Thoracic aorta (tissue), 2 donors: Measurements from ENCODE around the gene ATP6V1F. TPM values are rescaled to one million over a fixed set of nuclear protein-coding genes. Genes with fewer than 3 reads are reported as not detected.
A peak's percentile ranks its signal among the peaks of the same experiment; 100 is the strongest.
"Not testable (repeated sequence)": the region's sequence is repeated elsewhere in the genome, so short reads cannot be mapped to it uniquely, and the experiment has no call there.

Experiments used
- ATAC-seq: fragments of 150-250 bp; one replicate; pipeline ENCODE4 v1.8.0; 2017; ENCODE audit warnings: low read depth; ENCODE audit not compliant: insufficient number of reproducible peaks, low FRiP score
- DNase-seq: peaks from one replicate; pipeline ENCODE4 v3.0.0-alpha.2; 2020; ENCODE audit warnings: low spot score
- H3K27ac ChIP-seq, 2 donors: fragments of 200-600 bp; sonication (generic); 1 replicate in 1 of 2; 2 replicates in 1 of 2; pipeline ENCODE4 v1.5.1; 2016; ENCODE audit warnings: mild to moderate bottlenecking in 2 of 2, moderate library complexity in 2 of 2
- H3K27me3 ChIP-seq: fragments of 200-600 bp; sonication (generic); replicated peaks from 2 replicates; pipeline ENCODE4 v1.6.0; 2016; ENCODE audit warnings: mild to moderate bottlenecking; ENCODE audit not compliant: insufficient read depth
- H3K36me3 ChIP-seq: fragments of 200-600 bp; sonication (generic); one replicate; pipeline ENCODE4 v1.5.1; 2016
- H3K4me1 ChIP-seq, 2 donors: fragments of 200-600 bp; sonication (generic); 1 replicate in 1 of 2; 2 replicates in 1 of 2; pipeline versions ENCODE4 v1.5.1 to v1.6.0; 2016; ENCODE audit warnings: low read depth in 2 of 2, mild to moderate bottlenecking in 1 of 2; ENCODE audit not compliant: control insufficient read depth in 1 of 2
- H3K4me3 ChIP-seq: fragments of 200-600 bp; sonication (generic); 2 replicates; pipeline ENCODE4 v1.5.1; 2016; ENCODE audit warnings: mild to moderate bottlenecking
- H3K9me3 ChIP-seq: fragments of 200-600 bp; sonication (generic); 2 replicates; pipeline ENCODE4 v1.5.1; 2016
- CTCF ChIP-seq: fragments of 200-600 bp; sonication (generic); IDR thresholded peaks from one replicate; pipeline ENCODE4 v1.5.1; 2019; ENCODE audit warnings: antibody characterized with exemption
- total RNA-seq, 2 donors: library from RNA; depleted of rRNA; stranded (reverse); fragments of >200 nt; gene quantifications; one replicate each; pipeline versions ENCODE4 v1.1.0 to v1.2.3, GENCODE V29; 2016

ATP6V1F gene
- total RNA-seq, 2 donors from 2014 or later: 73.6 to 96.0 TPM

- Histone ChIP-seq H3K36me3 (no peaks in the 10 kb centered on the region), H3K27me3 (no peaks in the 10 kb centered on the region), H3K9me3 (no peaks in the 10 kb centered on the region), H3K4me1 (peaks cover 0 to 13% of the 10 kb centered on the region in 2 donors), H3K4me3 (peak overlapping the region; percentile 63), H3K27ac (no peak overlapping the region)
- ATAC-seq (no peak), DNase-seq (no peak)
- no peak for TF ChIP-seq CTCF
Observed at GRCh38 chr7:128909625-128910568, 47.2 kb downstream of the ATP6V1F start.

- no peak for TF ChIP-seq CTCF
- no peak for DNase-seq
- Histone ChIP-seq H3K4me1 (peaks cover 4 to 18% of the 10 kb centered on the region in 2 donors), H3K9me3 (no peaks in the 10 kb centered on the region), H3K27me3 (no peaks in the 10 kb centered on the region), H3K36me3 (no peaks in the 10 kb centered on the region), H3K27ac (no peak within 1 kb of the TSS), H3K4me3 (peak within 1 kb of the TSS; percentile 63)
- ATAC-seq: no peak
Observed at GRCh38 chr7:128910569-128910945, 47.9 kb downstream of the ATP6V1F start, which contains the start of gene KCP. Gene KCP, minus strand, starts transcription at chr7:128910709. Its CDS starts 33 bp downstream, at chr7:128910676.

- Histone ChIP-seq H3K36me3 (no peaks in the 10 kb centered on the region), H3K27me3 (no peaks in the 10 kb centered on the region), H3K9me3 (no peaks in the 10 kb centered on the region), H3K27ac (no peak overlapping the region), H3K4me1 (peaks cover 5 to 18% of the 10 kb centered on the region in 2 donors), H3K4me3 (no peak overlapping the region)
- no peak for ATAC-seq
- TF ChIP-seq CTCF: no peak
- no peak for DNase-seq
Observed at GRCh38 chr7:128911423-128912031, 48.9 kb downstream of the ATP6V1F start.

DNA sequence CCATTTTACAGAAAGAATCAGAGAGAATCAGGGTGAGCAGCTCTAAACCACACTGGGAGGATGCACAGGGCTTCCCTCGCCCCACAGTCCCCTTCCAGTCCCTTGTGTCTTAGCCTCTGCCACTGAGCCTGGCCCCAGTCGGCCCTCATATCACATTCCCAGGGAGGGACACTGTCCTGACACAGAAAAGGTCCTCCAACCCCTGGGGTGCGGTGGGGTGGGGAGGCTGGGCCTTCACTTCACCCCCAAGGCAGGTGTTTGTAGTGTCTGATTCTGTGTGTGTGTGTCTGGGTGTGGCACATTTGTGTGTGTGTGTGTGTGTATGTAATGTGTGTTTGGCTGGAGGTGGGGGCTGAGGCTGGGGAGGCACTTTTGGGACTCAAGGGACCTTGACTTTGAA, 49.6 kb downstream of the ATP6V1F start:
- TF ChIP-seq CTCF: no peak
- H3K4me1 ChIP-seq: peaks cover 5 to 18% of the 10 kb centered on the region in 2 donors
- no peak overlapping the region for H3K4me3 ChIP-seq
- H3K36me3 ChIP-seq: no peaks in the 10 kb centered on the region
- H3K9me3 ChIP-seq: no peaks in the 10 kb centered on the region
- H3K27me3 ChIP-seq: no peaks in the 10 kb centered on the region
- ATAC-seq (no peak), DNase-seq (no peak)
- no peak overlapping the region for H3K27ac ChIP-seq

GRCh38 chr7:128912709-128913495, 50.2 kb downstream of the ATP6V1F start:
- not testable (repeated sequence) for H3K27me3 ChIP-seq, H3K27ac ChIP-seq, DNase-seq, H3K9me3 ChIP-seq, H3K4me3 ChIP-seq, ATAC-seq, H3K36me3 ChIP-seq
- peaks cover 5 to 18% of the 10 kb centered on the region in 2 donors for H3K4me1 ChIP-seq
